Omental fat pad (tissue), 4 donors: ENCODE data around the gene PCED1B. TPM values are rescaled to one million over a fixed set of nuclear protein-coding genes. Genes with fewer than 3 reads are reported as not detected.

Experiments
- ATAC-seq: fragments of 150-250 bp; one replicate; pipeline ENCODE4 v1.9.1; 2016; ENCODE audit warnings: mild to moderate bottlenecking, moderate library complexity; ENCODE audit not compliant: low FRiP score
- DNase-seq: peaks from one replicate; pipeline ENCODE4 v3.0.0-alpha.2; 2019; ENCODE audit warnings: low spot score
- total RNA-seq, 4 donors: library from RNA; depleted of rRNA; stranded (reverse); fragments of >200 nt; gene quantifications; one replicate each; pipeline ENCODE4 v1.1.0, GENCODE V29; 2016
- TF ChIP-seq, protein P1 (sequence below), 3 donors: fragments of 450-650 bp; IDR thresholded peaks; one replicate each; pipeline ENCODE4 v1.5.1; 2016 to 2017; ENCODE audit warnings: antibody characterized with exemption in 3 of 3, mild to moderate bottlenecking in 3 of 3, moderate library complexity in 2 of 3

Gene PCED1B
- total RNA-seq, 4 donors from 2014 or later, result 1.9 to 5.7 (median 3.8) TPM

DNA sequence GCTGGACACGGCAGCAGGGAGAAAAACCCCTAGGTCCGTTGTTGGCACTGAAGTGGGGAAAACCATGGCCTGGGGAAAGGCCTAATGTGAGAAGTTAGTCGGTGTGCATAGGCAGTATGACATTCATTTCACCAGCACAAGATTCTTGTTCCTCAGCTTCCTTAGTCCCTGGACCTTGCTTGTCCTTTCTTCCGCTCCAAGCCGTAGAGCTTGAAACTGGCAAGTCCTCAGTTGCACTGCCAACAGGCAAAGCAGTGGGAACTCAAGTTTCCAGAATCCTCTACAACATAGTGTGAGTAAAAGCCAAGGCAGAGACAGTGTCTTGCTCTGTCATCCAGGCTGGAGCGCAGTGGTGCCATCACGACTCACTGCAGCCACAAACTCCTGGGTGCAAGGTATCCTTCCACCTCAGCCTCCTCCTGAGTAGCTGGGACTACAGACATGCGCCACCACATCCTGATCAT lies 138.8 kb downstream of the PCED1B start:
- TF ChIP-seq, protein P1, sequence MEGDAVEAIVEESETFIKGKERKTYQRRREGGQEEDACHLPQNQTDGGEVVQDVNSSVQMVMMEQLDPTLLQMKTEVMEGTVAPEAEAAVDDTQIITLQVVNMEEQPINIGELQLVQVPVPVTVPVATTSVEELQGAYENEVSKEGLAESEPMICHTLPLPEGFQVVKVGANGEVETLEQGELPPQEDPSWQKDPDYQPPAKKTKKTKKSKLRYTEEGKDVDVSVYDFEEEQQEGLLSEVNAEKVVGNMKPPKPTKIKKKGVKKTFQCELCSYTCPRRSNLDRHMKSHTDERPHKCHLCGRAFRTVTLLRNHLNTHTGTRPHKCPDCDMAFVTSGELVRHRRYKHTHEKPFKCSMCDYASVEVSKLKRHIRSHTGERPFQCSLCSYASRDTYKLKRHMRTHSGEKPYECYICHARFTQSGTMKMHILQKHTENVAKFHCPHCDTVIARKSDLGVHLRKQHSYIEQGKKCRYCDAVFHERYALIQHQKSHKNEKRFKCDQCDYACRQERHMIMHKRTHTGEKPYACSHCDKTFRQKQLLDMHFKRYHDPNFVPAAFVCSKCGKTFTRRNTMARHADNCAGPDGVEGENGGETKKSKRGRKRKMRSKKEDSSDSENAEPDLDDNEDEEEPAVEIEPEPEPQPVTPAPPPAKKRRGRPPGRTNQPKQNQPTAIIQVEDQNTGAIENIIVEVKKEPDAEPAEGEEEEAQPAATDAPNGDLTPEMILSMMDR (IDR thresholded peaks at IDR 0.05), result no peak
- ATAC-seq, result no peak
- DNase-seq, result no peak

DNA sequence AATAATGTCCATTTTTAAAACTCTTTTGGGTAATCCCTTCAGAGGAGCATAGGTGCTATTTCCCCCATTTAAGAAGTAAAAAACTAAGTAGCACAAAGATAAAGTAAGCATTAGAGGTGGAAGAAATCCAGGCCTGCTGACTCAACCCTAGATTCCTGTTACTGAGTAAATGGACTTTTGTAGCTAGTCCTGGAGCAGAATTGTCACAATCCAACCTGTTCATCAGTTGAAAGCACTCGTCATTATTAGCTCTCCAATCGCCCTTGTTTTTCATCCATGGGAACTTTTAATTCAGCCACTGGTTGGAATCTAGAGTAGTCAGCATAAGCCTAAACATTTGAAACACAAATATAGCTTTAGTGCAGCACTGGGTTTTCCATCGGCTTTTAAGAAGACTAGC lies 139.8 kb downstream of the PCED1B start:
- no peak for ATAC-seq
- TF ChIP-seq, protein P1 (IDR thresholded peaks at IDR 0.05), result no peak
- DNase-seq, result no peak

DNA sequence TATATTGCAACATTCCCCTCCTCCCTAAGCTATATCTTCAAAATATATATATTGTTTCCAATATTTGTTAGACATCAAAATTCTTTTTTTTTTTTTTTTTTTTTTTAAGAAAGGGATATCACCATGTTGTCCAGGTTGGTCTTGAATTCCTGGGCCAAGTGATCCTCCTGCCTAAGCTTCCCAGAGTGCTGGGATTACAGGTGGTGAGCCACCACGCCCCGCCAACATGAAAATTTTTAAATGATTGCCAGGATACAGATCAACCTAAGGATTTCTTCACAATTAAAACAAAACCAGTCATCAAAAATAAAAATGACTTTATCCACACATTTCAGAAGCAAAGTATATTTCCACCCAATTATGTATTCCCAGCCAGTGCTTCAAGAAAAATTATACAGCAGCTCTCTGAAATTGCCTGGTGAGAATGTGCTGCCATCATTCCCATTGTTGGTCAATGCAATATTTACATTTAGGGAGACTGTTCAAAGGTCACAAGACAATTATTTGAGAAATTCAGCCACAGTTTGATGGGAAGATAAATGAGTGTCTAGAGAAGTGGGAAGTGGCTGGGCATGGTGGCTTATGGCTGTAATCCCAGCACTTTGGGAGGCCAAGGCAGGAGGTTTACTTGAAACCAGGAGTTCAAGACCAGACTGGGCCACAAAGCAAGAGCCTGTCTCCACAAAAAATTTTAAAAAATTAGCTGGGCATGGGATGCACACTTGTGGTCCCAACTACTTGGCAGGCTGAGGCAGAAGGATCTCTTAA lies 142.0 kb downstream of the PCED1B start:
- TF ChIP-seq, protein P1 (IDR thresholded peaks at IDR 0.05), result no peak
- no peak for ATAC-seq
- no peak for DNase-seq

DNA sequence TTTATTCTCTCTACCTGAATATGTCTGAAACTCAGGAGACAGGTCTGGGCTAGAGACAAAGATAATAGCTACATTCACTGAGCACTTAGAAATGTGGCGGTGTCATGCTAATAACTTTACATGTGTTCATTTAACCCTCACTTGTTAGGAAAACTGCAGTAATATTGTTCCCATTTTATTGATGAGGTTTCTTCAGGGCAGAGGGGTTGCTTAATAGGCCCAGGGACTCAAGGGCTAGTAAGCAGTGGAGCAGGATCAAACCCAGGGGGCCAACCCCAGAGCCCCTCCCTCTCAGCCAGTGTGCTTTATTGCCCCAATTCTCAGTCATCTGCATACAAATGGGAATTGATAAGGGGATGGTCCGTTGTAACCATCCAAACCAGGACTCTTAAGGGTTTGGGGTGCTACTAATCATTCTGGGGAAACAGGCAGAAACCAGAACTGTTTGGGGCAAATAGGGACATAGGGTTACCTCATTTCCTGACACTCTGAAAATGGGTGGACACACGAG lies 143.2 kb downstream of the PCED1B start:
- TF ChIP-seq, protein P1 (IDR thresholded peaks at IDR 0.05), result no peak
- ATAC-seq (no peak), DNase-seq (no peak)

DNA sequence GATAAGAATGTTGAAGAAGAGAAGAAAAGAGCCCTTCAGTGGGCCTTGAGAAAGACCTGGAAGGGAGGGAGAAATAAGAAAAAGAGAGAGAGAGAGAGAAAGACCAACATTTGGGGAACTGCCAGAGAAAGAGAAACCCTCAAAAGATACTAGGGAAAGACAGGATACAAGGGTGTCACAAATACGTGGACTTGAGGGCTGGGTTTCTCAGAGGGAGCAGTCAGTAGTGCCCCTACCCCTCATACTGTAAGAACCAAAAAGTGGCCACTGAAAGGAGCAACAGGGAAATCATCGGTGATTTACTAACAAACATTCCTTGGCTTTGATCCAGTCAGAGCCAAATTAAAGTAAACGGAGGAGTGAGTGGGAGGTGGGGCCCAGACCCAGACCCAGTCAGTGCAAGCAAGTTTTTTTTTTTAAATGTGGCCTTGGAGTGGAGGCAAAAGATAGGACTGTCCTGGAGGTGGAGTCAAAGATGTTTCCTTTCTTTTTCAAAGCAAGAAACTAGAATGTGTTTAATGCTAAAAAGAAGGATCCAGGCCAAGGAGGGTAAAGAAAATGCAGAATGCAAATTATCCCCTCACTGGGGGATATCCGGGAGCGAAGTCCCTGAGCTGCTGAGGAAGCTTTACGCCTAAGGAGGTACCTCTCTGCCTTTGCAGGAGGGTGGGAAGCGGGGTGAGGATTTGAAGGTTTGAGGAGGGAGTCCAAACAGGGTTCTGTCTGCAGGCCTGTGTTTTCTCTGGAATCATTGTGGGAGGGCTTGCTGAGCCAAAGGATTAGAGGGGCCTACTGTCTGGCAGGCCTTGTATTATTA lies 143.8 kb downstream of the PCED1B start:
- DNase-seq (no peak), ATAC-seq (no peak)
- TF ChIP-seq, protein P1 (IDR thresholded peaks at IDR 0.05), result no peak

DNA sequence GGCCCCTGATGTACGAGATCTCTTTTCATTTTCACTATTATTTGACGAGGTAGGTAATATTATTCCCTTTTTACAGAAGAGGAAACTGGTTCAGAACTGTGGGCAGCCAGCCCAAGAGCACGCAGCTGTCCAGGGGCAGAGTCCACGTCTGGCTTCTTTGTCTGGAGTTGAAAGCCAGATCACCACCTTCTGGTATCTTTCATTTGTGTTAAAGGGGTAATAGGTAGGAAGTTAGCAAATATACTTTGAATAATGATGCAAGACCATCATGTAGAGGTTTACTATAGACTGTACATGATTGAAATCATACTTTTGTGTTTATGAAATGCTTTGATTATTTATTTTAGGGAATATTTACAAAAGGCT lies 144.4 kb downstream of the PCED1B start:
- TF ChIP-seq, protein P1 (IDR thresholded peaks at IDR 0.05), result no peak
- DNase-seq (no peak), ATAC-seq (no peak)
